ENCODE data around the gene GRPEL1.

Gene GRPEL1

DNA sequence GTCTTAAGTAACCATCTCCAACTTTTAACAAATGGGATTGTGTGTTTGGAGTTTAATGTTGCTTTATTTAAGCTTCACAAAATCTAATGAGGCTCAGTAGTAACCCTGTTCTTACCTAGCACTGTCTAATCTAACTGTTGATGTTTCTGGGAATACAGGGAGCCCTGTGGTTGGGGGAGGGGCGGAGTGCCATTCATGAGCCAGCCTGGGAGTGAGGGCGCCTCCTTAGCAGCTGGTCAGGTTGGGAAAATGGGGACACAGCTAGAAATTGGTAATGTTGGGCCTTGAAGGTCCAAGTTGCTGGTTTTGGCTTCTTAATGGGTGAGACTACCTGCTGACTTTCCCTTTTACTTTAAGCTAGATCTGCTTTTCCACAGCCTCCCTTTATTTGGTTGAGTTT, 47.6 kb downstream of the GRPEL1 start:
- TF ChIP-seq, protein P1, sequence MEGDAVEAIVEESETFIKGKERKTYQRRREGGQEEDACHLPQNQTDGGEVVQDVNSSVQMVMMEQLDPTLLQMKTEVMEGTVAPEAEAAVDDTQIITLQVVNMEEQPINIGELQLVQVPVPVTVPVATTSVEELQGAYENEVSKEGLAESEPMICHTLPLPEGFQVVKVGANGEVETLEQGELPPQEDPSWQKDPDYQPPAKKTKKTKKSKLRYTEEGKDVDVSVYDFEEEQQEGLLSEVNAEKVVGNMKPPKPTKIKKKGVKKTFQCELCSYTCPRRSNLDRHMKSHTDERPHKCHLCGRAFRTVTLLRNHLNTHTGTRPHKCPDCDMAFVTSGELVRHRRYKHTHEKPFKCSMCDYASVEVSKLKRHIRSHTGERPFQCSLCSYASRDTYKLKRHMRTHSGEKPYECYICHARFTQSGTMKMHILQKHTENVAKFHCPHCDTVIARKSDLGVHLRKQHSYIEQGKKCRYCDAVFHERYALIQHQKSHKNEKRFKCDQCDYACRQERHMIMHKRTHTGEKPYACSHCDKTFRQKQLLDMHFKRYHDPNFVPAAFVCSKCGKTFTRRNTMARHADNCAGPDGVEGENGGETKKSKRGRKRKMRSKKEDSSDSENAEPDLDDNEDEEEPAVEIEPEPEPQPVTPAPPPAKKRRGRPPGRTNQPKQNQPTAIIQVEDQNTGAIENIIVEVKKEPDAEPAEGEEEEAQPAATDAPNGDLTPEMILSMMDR (IDR thresholded peaks at IDR 0.05): no peak
- Histone ChIP-seq H3K36me3 (ENCODE audit: control insufficient read depth, insufficient read depth, low read length) (no peaks in the 10 kb centered on the region), H3K27ac (no peak overlapping the region), H3K27me3 (ENCODE audit: control insufficient read depth, insufficient read depth, low read length) (no peaks in the 10 kb centered on the region), H2AFZ (no peak overlapping the region), H3K9ac (no peak overlapping the region), H3K4me2 (ENCODE audit: low read length) (no peak overlapping the region), H3K79me2 (no peaks in the 10 kb centered on the region), H3K4me1 (no peaks in the 10 kb centered on the region), H3K9me3 (ENCODE audit: control insufficient read depth, low read length) (no peaks in the 10 kb centered on the region), H3K4me3 (ENCODE audit: low read depth, low read length) (no peak overlapping the region)

DNA sequence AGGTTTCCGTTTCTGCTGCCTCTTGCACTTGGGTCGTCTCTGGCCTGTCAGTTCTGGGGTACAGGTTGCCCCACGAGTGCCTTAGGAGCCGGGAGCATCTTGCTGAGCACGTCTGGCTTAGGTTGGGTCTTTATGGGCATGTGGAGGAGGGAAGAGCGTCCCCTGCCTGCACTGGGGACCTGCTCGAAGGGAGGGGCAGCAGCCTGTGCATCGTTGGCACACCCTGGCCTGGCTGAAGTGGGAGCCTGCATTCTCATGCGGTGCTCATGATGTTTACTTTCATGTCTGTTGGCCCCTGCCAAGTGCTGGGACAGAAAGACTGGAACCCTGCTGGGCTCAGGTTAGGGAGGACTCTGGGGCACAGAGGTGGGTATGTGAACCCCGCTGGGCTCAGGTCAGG, 48.5 kb downstream of the GRPEL1 start:
- TF ChIP-seq, protein P1 (IDR thresholded peaks at IDR 0.05): no peak
- no peaks in the 10 kb centered on the region for H3K27me3 ChIP-seq (ENCODE audit: control insufficient read depth, insufficient read depth, low read length)
- no peaks in the 10 kb centered on the region for H3K9me3 ChIP-seq (ENCODE audit: control insufficient read depth, low read length)
- H3K9ac ChIP-seq: no peak overlapping the region
- H3K27ac ChIP-seq: no peak overlapping the region
- H3K4me1 ChIP-seq: no peaks in the 10 kb centered on the region
- no peak overlapping the region for H2AFZ ChIP-seq
- H3K79me2 ChIP-seq: no peaks in the 10 kb centered on the region
- no peak overlapping the region for H3K4me3 ChIP-seq (ENCODE audit: low read depth, low read length)
- H3K4me2 ChIP-seq (ENCODE audit: low read length): no peak overlapping the region
- no peaks in the 10 kb centered on the region for H3K36me3 ChIP-seq (ENCODE audit: control insufficient read depth, insufficient read depth, low read length)

DNA sequence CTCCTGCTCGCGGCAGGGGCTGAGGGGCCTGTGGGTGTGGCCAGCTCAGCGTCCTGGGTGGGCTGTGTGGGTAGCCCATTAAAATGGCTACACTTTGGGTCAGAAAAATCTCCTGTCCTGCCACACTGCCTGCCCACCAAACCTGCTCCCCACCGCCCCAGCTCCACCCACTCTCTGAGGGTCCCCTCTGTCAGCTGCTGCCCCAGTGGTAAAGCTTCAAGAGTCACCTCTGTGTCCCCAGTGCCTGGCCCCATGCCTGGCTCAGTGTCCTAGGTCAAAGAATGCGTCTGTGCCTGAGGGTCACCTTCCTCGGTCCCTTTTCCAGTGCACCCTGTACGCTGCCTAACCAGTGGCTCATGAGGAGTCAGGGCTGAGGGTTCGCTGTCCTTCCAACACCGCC, 49.6 kb downstream of the GRPEL1 start:
- Histone ChIP-seq H3K27me3 (ENCODE audit: control insufficient read depth, insufficient read depth, low read length) (no peaks in the 10 kb centered on the region), H3K9ac (no peak overlapping the region), H3K4me3 (ENCODE audit: low read depth, low read length) (no peak overlapping the region), H3K79me2 (no peaks in the 10 kb centered on the region), H3K36me3 (ENCODE audit: control insufficient read depth, insufficient read depth, low read length) (no peaks in the 10 kb centered on the region), H2AFZ (no peak overlapping the region), H3K27ac (no peak overlapping the region), H3K9me3 (ENCODE audit: control insufficient read depth, low read length) (no peaks in the 10 kb centered on the region), H3K4me2 (ENCODE audit: low read length) (no peak overlapping the region), H3K4me1 (no peaks in the 10 kb centered on the region)
- TF ChIP-seq, protein P1 (IDR thresholded peaks at IDR 0.05): no peak

DNA sequence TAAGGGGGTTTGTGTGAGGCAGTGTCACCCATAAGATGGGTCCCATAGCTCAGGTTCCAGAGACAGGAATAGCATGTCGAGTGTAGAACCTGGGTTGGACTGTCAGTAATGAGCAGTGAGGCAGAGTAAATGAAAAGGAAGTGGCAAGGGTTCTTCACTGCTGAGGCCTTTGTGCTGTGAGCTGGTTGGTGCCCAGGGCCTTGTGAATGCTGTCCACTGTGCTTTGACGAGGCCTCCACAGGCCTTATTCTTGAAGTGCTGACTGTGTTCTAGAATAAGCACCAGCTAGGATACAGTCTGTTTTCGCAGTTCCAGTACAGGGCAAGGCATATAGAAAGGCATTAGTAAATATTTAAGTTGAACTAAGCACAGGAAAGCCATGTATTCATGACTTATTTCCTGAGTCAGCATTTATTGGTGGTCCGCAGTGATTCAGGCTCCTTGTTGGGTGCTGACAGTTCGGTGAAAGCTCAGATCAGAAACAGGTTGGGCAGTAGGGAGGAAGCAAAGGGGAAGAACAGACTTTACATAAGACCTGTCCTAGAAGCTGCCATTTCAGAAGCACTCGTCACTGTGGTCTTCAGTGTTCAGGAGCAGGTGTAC, 50.3 kb downstream of the GRPEL1 start:
- H3K36me3 ChIP-seq (ENCODE audit: control insufficient read depth, insufficient read depth, low read length): no peaks in the 10 kb centered on the region
- H3K79me2 ChIP-seq: no peaks in the 10 kb centered on the region
- H3K4me3 ChIP-seq (ENCODE audit: low read depth, low read length): no peak overlapping the region
- no peak overlapping the region for H3K9ac ChIP-seq
- H3K27ac ChIP-seq: no peak overlapping the region
- H3K4me2 ChIP-seq (ENCODE audit: low read length): no peak overlapping the region
- H3K27me3 ChIP-seq (ENCODE audit: control insufficient read depth, insufficient read depth, low read length): no peaks in the 10 kb centered on the region
- H2AFZ ChIP-seq: no peak overlapping the region
- no peaks in the 10 kb centered on the region for H3K9me3 ChIP-seq (ENCODE audit: control insufficient read depth, low read length)
- H3K4me1 ChIP-seq: no peaks in the 10 kb centered on the region
- TF ChIP-seq, protein P1 (IDR thresholded peaks at IDR 0.05): no peak

DNA sequence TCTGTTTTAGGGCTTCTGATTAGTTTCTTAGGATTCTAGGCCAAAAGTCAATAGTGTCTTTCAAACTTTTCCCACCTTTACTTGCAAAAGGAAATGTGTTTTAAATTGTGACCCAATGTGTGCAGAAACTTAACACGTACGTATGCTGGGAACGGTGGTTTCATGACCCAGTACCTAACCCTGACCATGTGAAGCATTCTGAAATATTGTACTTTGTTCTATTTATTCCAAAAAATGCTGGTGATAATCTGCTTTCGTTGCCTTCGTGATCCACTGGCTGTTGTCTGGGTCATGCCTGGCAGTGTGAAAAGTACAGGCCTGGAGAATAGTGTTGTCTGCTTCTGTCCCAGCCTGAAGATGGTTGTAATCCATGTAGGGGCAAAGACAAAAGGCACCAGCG, 51.4 kb downstream of the GRPEL1 start:
- Histone ChIP-seq H3K27me3 (ENCODE audit: control insufficient read depth, insufficient read depth, low read length) (no peaks in the 10 kb centered on the region), H3K36me3 (ENCODE audit: control insufficient read depth, insufficient read depth, low read length) (no peaks in the 10 kb centered on the region)

More for the DNA sequence above, 51.4 kb downstream of the GRPEL1 start:
- Histone ChIP-seq H3K9me3 (ENCODE audit: control insufficient read depth, low read length) (no peaks in the 10 kb centered on the region), H3K9ac (no peak overlapping the region), H3K4me3 (ENCODE audit: low read depth, low read length) (no peak overlapping the region), H3K79me2 (no peaks in the 10 kb centered on the region), H3K27ac (no peak overlapping the region), H3K4me2 (ENCODE audit: low read length) (no peak overlapping the region), H2AFZ (no peak overlapping the region), H3K4me1 (no peaks in the 10 kb centered on the region)
- TF ChIP-seq, protein P1 (IDR thresholded peaks at IDR 0.05): no peak
